ENCODE measurements around the gene RNF182.
"Not testable (repeated sequence)": the region's sequence is repeated elsewhere in the genome, so short reads cannot be mapped to it uniquely, and the experiment has no call there.

The RNF182 gene

DNA sequence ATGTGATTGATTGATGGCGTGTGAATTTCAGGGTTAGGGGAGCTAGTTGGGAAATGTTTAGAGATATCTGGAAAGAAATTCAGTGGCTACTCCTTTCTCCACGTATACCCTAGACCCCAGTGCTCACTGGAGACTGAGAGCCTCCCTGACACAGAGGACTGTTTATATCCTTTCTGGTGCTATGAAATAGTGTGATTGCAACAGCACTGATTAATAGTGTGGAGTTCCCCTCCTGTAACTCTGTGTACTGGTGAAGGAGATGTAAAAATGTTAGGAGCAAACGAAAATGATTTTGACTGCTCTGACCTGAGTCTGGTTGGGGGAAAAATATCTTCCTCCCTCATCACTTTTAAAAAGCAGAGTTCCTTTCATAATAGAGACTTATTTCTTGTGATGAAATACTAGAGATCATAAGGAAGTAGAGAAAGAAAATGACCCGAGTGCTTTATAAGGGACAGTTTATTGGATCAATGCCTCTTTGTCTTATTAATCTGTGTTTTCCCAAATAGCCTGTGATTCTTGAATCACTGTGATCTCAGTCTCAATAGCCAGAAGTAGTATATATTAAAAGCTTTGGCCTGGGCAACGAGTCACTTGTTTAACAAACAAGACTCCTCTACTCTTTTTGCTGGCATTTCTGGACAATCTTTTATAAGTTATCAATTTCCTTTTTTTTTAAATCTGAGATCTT lies 92.3 kb downstream of the RNF182 start:
- no peak overlapping the region for H3K4me3 ChIP-seq (ENCODE audit: control insufficient read depth, low read depth, low read length)
- peak; percentile 25 for DNase-seq (ENCODE audit: low read depth)
- TF ChIP-seq, protein P1, sequence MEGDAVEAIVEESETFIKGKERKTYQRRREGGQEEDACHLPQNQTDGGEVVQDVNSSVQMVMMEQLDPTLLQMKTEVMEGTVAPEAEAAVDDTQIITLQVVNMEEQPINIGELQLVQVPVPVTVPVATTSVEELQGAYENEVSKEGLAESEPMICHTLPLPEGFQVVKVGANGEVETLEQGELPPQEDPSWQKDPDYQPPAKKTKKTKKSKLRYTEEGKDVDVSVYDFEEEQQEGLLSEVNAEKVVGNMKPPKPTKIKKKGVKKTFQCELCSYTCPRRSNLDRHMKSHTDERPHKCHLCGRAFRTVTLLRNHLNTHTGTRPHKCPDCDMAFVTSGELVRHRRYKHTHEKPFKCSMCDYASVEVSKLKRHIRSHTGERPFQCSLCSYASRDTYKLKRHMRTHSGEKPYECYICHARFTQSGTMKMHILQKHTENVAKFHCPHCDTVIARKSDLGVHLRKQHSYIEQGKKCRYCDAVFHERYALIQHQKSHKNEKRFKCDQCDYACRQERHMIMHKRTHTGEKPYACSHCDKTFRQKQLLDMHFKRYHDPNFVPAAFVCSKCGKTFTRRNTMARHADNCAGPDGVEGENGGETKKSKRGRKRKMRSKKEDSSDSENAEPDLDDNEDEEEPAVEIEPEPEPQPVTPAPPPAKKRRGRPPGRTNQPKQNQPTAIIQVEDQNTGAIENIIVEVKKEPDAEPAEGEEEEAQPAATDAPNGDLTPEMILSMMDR (conservative IDR thresholded peaks at IDR 0.05; ENCODE audit: control insufficient read depth, insufficient read depth, low read depth, low read length): no peak

DNA sequence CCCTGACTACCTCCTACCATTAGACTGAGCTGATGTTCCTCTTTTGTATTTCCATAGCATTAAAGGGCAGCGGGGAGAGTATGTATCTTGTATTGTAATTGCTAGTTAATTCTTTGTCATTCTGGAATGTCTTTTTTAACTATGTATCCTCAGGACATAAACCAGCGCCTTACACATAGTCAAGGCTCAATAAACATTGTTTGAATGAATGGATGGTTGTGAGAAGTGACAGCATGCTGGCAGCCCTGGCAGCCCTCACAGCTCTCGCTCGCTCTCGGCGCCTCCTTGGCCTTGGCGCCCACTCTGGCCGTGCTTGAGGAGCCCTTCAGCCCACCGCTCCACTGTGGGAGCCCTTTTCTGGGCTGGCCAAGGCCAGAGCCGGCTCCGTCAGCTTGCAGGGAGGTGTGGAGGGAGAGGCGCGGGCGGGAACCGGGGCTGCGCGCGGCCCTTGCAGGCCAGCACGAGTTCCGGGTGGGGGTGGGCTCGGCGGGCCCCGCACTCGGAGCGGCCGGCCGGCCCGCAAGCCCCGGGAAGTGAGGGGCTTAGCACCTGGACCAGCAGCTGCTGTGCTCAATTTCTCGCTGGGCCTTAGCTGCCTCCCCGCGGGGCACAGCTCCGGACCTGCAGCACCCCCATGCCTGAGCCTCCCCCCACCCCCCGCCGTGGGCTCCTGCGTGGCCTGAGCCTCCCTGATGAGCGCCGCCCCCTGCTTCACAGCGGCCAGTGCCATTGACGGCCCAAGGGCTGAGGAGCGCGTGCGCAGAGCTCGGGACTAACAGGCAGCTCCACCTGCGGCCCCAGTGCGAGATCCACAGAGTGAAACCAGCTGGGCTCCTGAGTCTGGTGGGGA lies 93.1 kb downstream of the RNF182 start:
- TF ChIP-seq, protein P1 (conservative IDR thresholded peaks at IDR 0.05; ENCODE audit: control insufficient read depth, insufficient read depth, low read depth, low read length): no peak
- no peak overlapping the region for H3K4me3 ChIP-seq (ENCODE audit: control insufficient read depth, low read depth, low read length)
- DNase-seq (ENCODE audit: low read depth): no peak

DNA sequence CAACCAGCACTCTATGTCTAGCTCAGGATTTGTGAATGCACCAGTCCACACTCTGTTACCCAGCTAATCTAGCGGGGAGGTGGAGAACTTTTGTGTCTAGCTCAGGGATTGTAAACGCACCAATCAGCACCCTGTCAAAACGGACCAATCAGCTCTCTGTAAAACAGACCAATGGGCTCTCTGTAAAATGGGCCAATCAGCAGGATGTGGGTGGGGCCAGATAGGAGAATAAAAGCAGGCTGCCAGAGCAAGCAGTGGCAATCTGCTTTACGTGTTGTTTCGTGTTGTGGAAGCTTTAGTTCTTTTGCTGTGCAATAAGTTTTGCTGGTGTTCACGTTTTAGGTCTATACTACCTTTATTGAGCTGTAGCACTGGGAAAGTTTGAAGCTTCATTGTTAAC lies 93.8 kb downstream of the RNF182 start:
- DNase-seq (ENCODE audit: low read depth): not testable (repeated sequence)

DNA sequence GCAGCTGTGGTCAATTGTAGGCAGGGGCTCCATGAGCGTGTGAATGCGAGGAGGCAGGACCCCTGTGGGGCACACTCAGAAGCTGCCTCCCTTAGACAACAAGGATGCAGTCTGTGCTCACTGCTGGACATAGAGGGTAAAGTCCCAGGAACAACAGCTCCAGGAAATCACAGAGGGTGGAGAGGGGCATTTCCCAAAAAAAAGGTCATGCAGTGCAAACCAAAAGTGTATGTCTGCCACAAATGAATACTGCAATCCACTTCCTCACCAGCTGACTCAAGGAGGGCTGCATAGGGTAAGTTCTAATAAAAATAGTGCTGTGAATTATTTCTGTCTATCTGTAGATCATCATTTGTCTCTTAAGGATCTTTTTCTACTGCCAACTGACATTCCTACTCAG lies 95.8 kb downstream of the RNF182 start:
- DNase-seq (ENCODE audit: low read depth): no peak
- no peak overlapping the region for H3K4me3 ChIP-seq (ENCODE audit: control insufficient read depth, low read depth, low read length)
- TF ChIP-seq, protein P1 (conservative IDR thresholded peaks at IDR 0.05; ENCODE audit: control insufficient read depth, insufficient read depth, low read depth, low read length): no peak

More for the DNA sequence above, 93.8 kb downstream of the RNF182 start:
- H3K4me3 ChIP-seq (ENCODE audit: control insufficient read depth, low read depth, low read length): not testable (repeated sequence)

DNA sequence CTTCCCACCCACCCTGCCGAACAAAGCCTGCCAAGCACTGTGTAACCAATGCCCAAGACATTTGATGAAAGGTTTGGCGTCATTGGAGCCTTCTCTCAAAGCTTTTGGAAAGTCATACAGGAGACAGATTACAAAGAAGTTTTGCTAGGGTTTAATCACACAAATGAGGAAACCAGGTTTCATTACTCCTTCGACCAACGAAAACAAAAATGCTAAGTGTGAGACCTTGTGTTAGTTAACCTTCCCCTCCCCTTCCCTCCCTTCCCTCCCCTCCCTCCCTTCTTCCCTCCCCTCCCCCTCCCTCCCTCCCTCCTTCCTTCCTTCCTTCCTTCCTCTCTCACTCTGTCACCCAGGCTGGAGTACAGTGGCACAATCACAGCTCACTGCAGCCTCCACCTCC lies 96.7 kb downstream of the RNF182 start:
- no peak for DNase-seq (ENCODE audit: low read depth)
- TF ChIP-seq, protein P1 (conservative IDR thresholded peaks at IDR 0.05; ENCODE audit: control insufficient read depth, insufficient read depth, low read depth, low read length): no peak
- no peak overlapping the region for H3K4me3 ChIP-seq (ENCODE audit: control insufficient read depth, low read depth, low read length)

DNA sequence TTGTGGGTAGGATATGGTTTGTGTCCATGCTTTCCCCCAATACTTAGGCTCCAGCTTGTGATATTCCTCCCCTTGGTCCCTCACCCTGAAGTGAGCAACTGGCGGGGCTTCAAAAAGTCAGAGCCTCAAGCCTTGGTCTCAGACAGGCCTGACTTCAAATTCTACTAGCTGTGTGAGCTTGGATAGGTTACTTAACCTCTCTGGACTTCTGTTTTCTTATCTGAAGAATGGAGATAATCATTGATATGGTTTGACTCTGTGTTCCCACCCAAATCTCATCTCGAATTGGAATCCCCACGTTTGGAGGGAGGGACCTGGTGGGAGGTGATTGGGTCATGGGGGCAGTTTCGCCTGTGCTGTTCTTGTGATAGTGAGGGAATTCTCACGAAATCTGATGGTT lies 97.9 kb downstream of the RNF182 start:
- DNase-seq (ENCODE audit: low read depth): no peak
- H3K4me3 ChIP-seq (ENCODE audit: control insufficient read depth, low read depth, low read length): no peak overlapping the region
- TF ChIP-seq, protein P1 (conservative IDR thresholded peaks at IDR 0.05; ENCODE audit: control insufficient read depth, insufficient read depth, low read depth, low read length): no peak

DNA sequence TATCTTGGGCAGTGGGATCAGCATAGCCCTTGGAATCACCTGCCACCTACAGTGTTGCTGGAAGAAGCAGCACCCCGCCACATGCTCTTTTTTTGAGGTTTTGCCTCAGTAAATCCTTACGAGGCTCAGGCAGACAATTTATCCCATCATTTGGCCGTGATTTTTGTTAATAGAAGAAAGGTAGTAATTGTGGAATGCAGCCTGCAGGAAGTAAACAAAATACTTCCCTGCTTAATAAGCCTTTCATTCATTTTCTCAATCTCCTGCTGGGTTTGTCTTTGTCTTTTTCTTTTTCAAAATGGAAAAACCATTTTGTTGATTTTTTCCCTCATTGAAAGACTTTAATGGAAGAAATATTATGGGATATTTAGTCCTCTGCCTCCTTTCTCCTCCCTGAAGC lies 99.1 kb downstream of the RNF182 start:
- TF ChIP-seq, protein P1 (conservative IDR thresholded peaks at IDR 0.05; ENCODE audit: control insufficient read depth, insufficient read depth, low read depth, low read length): no peak
- no peak overlapping the region for H3K4me3 ChIP-seq (ENCODE audit: control insufficient read depth, low read depth, low read length)
- no peak for DNase-seq (ENCODE audit: low read depth)
